Measurements from ENCODE around the gene AMBRA1.

The AMBRA1 gene

GRCh38 chr11:46593550-46594373 is at the start of gene AMBRA1:
Gene AMBRA1, minus strand, starts transcription at chr11:46594023. Its CDS starts 45,643 bp downstream, at chr11:46548380.
- peak; percentile 68 for DNase-seq (ENCODE audit: low read depth)

GRCh38 chr11:46643531-46643930 is 49.7 kb upstream of the AMBRA1 start:
- DNase-seq (ENCODE audit: low read depth), result no peak

GRCh38 chr11:46642627-46643335 is 49.0 kb upstream of the AMBRA1 start:
- no peak for DNase-seq (ENCODE audit: low read depth)

- no peak for DNase-seq (ENCODE audit: low read depth)
These were observed 47.8 kb upstream of the AMBRA1 start for GRCh38 chr11:46641639-46642038.

- DNase-seq (ENCODE audit: low read depth), result no peak
These were observed 46.4 kb upstream of the AMBRA1 start for GRCh38 chr11:46640036-46640788.

GRCh38 chr11:46639197-46639839 is 45.5 kb upstream of the AMBRA1 start:
- no peak for DNase-seq (ENCODE audit: low read depth)

- no peak for DNase-seq (ENCODE audit: low read depth)
These were observed 43.7 kb upstream of the AMBRA1 start for GRCh38 chr11:46637546-46637945.

GRCh38 chr11:46635557-46636139 is 41.8 kb upstream of the AMBRA1 start:
- DNase-seq (ENCODE audit: low read depth), result no peak

GRCh38 chr11:46633291-46634217 is 39.7 kb upstream of the AMBRA1 start:
- DNase-seq (ENCODE audit: low read depth), result no peak

GRCh38 chr11:46632502-46632901 is 38.7 kb upstream of the AMBRA1 start:
- DNase-seq (ENCODE audit: low read depth), result no peak

GRCh38 chr11:46631676-46632075 is 37.9 kb upstream of the AMBRA1 start:
- DNase-seq (ENCODE audit: low read depth), result no peak

- no peak for DNase-seq (ENCODE audit: low read depth)
These were observed 36.4 kb upstream of the AMBRA1 start for GRCh38 chr11:46630237-46630636.

- DNase-seq (ENCODE audit: low read depth), result no peak
These were observed 35.1 kb upstream of the AMBRA1 start for GRCh38 chr11:46628961-46629360.

GRCh38 chr11:46625406-46625805 is 31.6 kb upstream of the AMBRA1 start:
- DNase-seq (ENCODE audit: low read depth), result no peak

GRCh38 chr11:46618837-46619236 is 25.0 kb upstream of the AMBRA1 start:
- DNase-seq (ENCODE audit: low read depth), result no peak

GRCh38 chr11:46617972-46618314 is 24.1 kb upstream of the AMBRA1 start:
- no peak for DNase-seq (ENCODE audit: low read depth)

- DNase-seq (ENCODE audit: low read depth), result peak; percentile 91
These were observed 23.5 kb upstream of the AMBRA1 start, which contains the start of the genes ATG13 and HARBI1 for GRCh38 chr11:46617134-46617971. Gene ATG13, plus strand, starts transcription at chr11:46617553. Its CDS starts 26,739 bp downstream, at chr11:46644292. Gene HARBI1, minus strand, starts transcription at chr11:46617227. Its CDS starts 990 bp downstream, at chr11:46616237.

GRCh38 chr11:46616551-46617133 is 22.8 kb upstream of the AMBRA1 start:
- no peak for DNase-seq (ENCODE audit: low read depth)

- DNase-seq (ENCODE audit: low read depth), result no peak
These were observed 21.9 kb upstream of the AMBRA1 start for GRCh38 chr11:46615756-46616155.
